ENCODE data around the gene SUN5.

DNA sequence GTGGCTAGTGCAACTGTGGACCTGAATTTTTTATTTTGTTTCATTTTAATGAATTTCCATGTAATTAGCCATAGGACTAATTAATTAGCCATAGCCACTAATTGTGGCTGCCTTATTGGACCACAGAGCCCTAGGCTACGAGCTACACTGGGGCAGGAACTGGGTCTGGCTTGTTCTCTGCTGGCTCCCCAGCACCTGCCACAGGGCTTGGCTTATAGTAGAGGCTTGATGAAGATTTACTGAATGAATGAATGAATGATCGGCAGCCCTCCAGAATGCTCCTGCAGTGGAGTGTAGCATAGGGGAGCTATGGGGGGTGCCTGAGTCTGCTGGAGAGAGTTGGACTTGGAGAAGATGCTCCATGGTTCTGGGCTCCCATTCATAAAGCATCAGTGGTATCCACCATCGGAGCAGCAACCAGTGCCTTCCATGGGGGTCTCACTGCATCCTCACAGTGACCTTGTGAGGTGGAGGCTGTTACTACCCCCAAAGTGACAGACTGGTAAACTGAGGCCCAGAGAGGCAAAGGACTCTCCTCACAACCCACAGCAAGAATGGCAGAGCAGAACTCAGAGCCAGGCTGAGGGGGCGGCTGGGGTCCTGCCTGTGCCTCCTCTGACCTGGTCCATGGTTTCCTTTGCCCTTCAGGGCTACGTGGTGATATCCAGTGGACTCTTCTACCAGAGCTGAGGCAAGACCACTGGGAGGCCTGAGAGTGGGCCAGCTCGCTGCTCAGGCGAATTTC, 18.6 kb upstream of the SUN5 start:
- TF ChIP-seq, protein P1, sequence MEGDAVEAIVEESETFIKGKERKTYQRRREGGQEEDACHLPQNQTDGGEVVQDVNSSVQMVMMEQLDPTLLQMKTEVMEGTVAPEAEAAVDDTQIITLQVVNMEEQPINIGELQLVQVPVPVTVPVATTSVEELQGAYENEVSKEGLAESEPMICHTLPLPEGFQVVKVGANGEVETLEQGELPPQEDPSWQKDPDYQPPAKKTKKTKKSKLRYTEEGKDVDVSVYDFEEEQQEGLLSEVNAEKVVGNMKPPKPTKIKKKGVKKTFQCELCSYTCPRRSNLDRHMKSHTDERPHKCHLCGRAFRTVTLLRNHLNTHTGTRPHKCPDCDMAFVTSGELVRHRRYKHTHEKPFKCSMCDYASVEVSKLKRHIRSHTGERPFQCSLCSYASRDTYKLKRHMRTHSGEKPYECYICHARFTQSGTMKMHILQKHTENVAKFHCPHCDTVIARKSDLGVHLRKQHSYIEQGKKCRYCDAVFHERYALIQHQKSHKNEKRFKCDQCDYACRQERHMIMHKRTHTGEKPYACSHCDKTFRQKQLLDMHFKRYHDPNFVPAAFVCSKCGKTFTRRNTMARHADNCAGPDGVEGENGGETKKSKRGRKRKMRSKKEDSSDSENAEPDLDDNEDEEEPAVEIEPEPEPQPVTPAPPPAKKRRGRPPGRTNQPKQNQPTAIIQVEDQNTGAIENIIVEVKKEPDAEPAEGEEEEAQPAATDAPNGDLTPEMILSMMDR (IDR thresholded peaks at IDR 0.05), result no peak
- TF ChIP-seq EP300 (IDR thresholded peaks at IDR 0.05; ENCODE audit: low read depth) (no peak), POLR2A (IDR thresholded peaks at IDR 0.05) (no peak), POLR2AphosphoS5 (IDR thresholded peaks at IDR 0.05) (no peak)
